ENCODE measurements around the gene VIPR2.

DNA sequence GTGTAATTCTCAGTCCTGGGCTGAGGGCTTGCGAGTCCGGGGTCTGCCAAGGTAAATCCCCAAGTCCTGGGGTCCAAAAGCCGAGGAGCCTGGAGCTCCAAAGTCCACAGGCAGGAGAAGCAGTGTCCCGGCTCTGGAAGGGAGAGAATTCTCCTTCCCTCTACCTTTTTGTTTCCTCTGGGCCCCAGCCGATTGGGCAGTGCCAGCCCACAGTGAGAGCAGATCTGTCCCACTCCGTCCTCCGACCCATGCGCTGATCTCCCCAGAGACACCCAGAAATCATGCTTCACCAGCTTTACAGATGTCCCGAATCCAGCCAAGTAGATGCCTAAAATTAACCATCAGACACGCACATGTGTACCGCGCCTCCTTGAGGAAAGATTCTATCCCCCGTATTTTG, 8.1 kb upstream of the VIPR2 start:
- no peak for TF ChIP-seq POLR2A (IDR thresholded peaks at IDR 0.05)
- TF ChIP-seq, protein P1, sequence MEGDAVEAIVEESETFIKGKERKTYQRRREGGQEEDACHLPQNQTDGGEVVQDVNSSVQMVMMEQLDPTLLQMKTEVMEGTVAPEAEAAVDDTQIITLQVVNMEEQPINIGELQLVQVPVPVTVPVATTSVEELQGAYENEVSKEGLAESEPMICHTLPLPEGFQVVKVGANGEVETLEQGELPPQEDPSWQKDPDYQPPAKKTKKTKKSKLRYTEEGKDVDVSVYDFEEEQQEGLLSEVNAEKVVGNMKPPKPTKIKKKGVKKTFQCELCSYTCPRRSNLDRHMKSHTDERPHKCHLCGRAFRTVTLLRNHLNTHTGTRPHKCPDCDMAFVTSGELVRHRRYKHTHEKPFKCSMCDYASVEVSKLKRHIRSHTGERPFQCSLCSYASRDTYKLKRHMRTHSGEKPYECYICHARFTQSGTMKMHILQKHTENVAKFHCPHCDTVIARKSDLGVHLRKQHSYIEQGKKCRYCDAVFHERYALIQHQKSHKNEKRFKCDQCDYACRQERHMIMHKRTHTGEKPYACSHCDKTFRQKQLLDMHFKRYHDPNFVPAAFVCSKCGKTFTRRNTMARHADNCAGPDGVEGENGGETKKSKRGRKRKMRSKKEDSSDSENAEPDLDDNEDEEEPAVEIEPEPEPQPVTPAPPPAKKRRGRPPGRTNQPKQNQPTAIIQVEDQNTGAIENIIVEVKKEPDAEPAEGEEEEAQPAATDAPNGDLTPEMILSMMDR (IDR thresholded peaks at IDR 0.05): no peak
